OCI-M1 (cell line): ENCODE results near the gene ZNF488.
"Not testable (repeated sequence)": the region's sequence is repeated elsewhere in the genome, so short reads cannot be mapped to it uniquely, and the experiment has no call there.

Experiments used
- DNase-seq: peaks from one replicate; lab custom pipeline; 2025; lab: John Stamatoyannopoulos, UW

Gene ZNF488

DNA sequence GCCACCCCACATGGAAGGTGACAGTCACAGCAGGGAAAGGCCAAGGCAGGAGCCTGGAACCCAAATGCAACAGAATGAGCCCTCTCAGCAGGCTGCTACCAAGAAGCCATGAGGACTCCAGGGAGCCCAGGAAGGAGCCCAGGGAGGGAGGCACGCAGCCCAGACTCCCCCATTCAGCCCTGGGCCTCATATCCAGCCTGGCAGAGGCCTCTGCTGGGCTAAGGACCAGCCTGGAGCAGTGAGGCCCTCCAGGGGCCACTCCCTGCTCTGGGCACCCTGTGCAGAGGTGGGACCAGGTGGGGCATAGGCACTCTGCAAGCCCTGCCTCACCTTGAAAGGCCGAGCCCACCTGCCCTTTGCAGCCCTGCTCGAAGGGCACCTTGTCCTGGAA lies 25.8 kb upstream of the ZNF488 start:
- DNase-seq, result no peak

DNA sequence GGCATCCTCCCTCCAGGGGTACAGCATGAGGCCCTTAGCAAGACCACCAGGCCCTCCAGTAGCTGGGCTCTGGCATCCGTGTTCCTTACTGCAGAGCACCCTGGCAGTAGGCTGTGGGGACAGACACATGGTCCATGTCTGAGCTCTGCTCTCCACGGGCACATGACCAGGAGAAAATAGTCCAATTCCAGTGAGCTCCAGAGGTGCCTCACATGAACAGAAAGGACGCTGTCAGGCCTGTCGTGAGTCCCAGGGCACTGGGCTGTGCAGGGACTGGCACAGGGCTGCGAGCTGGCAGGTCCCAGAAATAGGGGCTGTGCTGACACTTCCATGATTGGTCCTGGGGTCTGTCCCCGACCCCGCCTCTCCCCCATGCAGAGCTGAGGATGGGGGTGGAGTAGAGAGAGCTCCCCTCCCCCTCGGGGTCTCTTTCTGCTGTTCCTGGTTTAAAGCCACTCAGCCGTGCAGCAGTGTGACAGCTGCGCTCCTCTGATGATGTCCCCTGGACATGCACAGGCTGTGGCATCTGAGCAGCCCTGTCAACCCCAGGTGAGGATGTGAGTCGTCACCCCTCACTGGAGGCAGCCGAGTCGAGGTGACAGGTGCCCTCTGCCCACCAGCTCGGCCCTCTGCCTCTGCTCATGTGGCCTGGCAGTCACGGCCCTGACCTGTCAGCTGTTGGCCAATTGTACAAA lies 25.2 kb upstream of the ZNF488 start:
- DNase-seq, result no peak

DNA sequence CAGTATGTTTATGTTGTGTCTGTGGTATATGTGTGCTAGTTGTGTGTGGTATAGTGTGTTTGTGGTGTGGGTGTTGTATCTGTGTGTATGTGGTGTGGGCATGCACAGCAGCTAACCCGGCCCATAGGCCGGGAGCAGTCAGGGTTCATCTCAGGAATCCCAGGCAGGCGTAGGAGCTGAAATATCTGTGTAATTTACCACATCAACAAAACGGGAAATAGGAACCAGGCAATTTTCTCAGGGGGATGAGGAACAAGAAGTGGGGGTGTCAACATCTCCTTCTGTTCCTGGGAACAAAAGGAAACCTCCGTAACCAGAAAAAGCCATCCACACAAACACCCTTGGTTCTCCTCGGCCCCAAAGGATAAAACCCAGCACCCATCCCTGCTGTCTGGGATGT lies 24.5 kb upstream of the ZNF488 start:
- DNase-seq, result no peak

DNA sequence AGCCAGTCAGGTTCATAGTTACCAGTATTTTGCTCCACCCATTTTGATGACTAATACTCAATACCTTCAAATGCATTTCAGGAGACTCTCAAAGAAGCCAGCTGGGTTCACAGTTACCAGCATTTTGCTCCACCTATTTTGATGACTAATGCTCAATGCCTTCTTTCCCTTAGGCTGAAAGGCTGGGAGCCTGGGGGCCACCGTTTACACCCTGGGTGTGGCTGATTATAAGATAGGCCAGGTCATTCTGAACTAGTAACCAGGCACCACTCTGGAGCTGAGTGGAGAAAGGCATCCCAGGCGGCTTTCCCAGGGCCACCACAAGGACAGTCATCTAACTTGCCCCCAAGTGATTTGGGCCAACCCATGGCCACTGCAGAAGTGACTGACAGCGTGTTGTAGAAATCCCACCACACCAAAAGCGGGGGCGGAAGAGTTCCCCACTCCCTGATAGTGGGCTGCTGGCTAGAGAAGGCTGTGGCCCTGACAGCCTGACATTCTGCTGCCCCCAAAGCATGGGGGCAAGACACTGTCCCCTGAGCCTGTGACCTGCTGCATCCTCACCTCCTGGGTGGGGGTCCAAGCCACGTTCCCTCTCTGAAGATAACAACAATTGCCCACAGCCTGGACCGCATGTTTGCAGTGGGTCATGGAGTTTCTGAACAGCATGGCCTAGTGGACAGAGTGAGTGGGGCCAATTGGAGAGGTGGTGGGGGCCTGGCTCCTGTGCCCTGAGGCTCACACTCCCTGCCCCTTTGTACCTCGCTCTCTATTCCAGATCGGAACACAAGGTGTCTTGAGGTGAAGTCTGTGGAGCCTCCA lies 23.0 kb upstream of the ZNF488 start:
- peak; percentile 20 for DNase-seq

DNA sequence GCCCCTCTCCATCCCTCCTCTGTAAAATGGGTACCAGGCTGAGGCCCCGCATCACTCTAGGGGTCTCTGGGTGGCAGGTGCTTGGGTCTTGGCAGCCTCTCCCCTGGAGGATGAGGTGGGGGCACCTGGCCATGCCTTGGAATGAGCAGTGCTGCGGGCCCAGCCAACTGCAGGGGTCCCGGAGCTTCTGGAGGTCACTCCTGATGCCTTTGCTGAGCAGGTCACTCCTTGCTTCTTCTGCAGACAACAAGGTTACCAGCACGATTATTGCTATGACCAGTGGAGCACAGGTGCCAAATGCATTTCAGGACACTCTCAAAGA lies 22.4 kb upstream of the ZNF488 start:
- DNase-seq, result no peak

DNA sequence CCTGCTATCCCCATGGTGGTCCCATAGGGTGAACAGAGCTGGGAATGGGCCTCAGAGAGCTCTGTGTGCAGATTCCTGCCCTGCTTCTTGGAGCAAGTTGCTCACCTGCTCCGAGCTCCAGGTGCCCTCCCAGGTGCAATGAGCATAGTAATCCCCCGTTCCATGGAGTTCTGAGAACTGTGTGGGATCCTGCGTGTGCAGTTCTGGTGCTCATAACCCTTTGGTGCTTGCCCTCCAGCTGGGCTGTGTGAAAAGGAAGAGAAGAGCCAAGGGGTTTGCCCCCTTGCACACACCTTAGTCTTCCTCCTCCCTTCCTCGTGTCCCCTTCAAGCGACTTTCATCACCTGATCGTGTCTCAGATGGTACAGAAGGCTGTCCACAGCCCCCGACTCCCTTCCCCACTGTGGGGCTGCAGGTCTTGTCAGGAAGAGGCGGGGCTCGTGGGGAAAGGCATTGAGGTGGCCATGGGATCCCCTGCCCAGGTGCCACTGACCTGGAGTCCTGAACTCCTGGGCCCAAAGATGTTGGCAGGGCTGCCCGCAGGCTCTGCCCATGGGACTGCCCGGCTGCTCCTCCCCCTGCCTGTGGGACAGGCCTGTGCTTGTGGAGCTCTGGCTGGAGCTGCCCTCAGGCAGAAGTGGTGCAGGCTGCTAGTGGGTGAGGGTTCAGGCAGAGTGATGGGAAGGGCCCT lies 21.9 kb upstream of the ZNF488 start:
- no peak for DNase-seq

DNA sequence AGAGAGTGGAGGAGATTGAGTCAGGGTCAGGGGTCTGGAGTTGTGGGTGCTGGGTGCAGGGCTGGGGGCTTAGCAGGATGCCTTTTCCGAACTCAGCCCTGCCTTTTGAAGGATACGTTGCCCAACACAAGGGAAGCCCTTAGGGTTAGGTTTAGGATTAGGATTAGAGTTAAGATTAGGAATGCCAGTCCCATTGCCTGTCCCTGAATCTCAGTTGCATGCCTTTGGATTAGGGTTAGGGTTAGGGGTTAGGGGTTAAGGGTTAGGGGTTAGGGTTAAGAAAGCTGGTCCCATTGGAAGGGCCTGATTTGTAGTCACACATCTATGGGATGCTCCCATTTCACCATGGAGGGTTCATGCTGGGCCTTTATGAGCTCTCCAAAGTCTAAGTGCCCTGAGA lies 20.8 kb upstream of the ZNF488 start:
- no peak for DNase-seq

DNA sequence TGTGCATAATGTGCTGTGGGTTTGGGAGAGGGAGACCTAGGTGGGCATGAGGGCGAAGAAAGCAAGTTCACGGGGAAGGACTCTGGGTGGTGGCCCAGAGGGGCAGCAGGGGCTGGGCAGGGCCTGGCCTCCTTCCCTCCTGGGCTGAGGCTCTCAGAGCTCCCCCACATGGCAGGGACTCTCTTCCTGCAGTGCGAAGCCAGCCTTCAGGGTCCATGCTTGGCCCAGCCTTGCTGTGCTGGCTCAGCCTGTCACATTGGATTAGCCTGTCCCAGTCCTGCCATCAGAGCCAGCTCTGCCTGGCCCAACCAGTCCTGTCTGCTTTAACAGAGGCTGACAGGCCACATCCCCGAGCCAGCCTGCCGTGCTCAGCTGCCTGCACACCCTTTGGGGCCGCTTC lies 20.4 kb upstream of the ZNF488 start:
- DNase-seq, result no peak

DNA sequence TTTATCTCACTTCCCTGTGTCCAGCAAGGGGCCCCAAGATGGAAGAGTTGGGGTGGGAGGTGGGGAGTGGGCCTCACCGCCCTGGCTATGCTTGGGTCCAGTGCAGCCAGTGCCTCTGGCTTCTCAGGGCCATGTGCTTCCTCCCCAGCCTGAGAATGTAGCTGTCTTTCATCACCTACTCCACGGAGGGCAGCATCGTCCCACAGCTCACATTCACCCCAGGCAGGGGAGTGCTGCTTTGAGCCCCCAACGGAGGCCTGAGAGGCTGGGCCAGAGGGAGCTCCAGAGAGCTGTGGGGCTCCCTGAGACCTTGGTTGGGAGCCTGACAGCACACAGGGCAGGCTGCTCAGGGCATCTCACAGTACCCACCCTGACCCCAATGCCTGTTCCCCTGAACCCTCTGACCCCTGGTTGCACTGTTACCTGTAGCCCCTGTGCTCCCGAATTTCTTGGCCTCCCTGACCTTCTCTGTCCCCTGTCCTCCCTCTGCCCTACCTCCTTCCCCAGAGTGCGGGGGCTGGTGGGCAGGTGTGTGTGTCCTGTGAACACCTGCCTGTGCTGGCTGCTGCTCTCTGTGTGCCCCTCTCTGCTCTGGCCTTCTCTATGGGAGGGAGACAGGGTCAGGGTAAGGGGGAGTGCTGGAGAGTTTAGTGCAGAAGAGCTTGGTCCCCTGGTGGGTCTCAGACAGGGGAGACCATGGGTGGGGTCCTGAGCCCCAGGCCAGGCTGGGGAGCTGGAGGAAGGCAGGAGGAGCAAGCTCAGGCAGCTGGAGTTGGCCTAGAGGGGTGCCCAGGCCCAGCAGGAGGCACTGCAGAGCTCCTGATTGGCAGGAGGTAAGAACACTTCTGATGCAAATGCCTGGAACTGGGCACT lies 19.6 kb upstream of the ZNF488 start:
- DNase-seq, result no peak

DNA sequence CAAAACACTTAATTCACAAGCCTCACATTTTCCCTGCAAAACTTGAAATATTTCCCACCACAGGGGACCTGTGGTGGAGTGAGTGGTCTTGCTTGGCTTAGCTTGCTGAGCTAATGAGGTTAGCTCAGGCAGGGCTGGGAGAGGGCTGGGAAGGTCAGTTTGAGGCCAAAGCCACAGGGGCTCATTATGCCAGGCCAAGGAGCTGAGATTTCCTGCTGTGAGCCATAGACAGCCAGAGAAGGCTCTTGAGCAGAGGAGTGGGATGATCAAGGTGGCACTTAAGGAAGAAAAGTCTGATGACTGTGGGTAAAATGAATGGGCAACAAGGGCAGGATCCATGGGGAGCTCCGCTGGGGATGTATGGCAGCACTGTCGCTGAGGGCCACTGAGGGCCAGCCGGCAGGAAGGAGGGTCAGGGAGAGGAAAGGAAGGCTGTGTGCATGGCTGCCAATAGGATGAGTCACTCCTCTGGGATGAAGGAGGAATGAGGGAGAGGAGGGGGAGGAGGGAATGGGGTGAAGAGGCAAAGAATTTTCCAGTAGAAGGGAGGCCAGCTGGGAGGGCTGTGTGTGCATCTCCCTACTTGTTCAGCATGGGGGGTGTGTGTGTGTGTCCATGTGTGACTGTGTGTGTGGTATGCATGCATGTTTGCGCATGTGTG lies 18.7 kb upstream of the ZNF488 start:
- no peak for DNase-seq

DNA sequence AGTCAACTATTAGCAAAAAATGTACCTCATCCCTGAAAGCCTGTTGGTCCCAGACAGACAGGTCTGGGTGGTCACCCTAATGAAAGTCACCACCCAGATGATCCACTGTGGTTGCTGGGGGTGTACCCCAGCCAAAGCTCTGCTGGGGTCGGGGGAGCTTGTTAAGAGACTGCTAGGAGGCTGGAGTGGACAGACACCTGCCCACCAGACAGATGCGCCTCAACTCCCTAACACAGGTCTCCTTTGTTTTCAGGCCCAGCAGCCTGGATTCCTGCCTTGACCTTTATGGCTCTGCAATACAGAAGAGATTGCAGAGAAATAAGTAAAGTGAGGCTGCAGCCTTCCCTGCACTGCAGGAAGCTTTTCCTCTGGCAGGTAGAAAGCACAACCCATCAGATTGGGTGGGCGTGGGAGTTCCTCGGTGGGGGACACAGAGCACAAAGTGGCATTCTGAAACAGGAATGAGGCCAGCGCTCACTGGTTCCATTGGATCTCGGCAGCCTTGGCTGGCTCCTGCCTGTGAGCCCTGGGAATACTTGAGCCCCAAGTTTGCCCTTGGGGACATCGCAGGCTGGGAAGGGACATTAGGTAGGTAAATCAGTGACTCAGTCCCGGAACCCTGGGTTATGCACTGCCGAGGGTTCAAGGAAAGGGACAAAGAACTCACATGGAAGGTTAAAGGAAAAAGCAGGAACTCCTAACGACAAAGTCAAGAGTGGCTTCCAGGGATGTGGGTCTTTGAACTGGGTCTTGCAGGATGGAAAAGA lies 18.0 kb upstream of the ZNF488 start:
- no peak for DNase-seq

DNA sequence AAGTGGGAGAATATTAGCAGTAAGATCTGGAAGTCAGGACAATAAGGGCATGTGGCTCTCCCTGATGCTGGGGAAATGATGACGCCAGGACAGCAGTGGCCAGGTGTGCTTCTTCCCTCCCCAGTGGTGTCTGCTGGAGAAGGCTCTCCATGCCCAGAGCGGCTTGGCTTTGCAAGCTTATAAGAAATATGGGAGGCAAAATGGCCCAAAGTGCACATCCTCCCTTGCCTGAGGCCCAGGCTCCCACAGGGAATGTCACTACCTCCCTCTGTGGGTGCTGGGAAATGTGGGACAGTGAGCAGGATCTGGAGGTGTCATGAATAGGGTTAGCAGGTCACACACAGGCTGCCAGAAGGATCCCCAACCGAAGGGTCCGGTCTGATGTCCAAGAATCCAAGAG lies 17.1 kb upstream of the ZNF488 start:
- DNase-seq, result no peak

DNA sequence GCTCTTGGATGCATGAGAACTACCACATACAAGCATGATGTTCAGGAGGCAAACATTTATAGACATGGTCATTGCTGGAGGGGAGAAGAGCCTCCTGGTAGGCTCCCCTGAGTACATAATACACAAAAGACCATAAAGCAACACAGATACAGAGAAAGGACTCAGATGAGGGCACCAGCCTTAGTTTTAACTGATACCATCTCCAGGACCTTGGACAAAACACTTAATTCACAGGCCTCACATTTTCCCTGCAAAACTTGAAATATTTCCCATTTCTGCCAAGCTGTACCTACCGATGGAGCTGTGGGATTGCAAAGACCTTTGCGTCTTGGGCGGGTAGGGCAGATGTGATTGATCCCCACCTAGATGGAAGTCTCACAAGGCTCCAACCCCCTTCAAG lies 16.7 kb upstream of the ZNF488 start:
- no peak for DNase-seq

DNA sequence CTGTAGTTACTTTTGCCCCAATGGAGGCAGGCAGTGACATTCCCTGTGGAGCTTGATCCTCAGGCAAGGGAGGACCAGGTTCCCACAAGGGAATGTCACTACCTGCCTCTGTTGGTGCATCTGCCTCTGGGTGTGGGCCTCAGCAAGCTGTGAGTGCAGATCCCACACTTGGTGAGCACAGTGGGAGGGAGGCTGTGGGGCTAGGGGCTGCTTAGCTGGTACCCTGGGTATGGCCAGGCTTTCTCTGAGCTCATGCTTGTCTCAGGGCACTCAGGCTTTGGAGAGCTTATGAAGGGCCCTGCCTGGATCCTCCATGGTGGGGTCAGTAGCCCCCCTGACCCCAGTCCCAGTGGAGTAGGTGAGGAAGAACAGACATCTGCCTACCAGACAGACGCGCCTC lies 16.2 kb upstream of the ZNF488 start:
- DNase-seq, result no peak

DNA sequence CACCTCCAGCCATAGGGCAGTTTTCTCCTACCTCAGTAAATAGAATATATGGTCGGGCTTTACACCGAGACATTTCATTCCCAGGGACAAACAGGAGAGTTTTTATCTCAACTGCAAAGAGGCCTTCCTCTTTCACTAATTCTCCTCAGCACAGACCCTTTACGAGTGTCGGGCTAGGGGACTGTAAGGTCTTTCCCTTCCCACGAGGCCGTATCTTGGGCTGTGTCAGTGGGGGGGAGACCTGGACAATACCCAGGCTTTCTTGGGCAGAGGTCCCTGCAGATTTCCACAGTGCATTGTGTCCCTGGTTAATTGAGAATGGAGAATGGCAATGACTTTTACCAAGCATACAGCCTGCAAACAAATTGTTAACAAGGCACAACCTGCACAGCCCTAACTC lies 13.2 kb upstream of the ZNF488 start:
- DNase-seq, result no peak

DNA sequence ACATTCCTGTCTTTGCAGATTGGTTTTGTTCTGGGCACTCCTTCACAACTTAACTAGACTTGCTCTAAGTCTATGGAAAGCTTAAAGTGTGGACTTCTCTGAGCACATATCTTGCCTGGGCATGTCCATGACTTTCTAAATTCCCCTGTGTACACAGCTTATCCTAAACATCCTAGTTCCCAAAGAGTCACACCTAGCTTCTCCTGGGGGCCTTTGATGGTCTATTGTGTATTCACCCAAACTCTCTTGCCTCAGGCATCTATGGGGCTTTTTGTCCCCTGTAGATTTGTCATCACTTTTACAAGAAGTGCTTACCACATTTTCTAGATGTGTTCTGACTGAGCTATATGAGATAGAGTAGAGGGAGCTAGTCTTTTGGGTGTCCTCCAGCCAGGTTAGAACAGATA lies 12.2 kb upstream of the ZNF488 start:
- no peak for DNase-seq

DNA sequence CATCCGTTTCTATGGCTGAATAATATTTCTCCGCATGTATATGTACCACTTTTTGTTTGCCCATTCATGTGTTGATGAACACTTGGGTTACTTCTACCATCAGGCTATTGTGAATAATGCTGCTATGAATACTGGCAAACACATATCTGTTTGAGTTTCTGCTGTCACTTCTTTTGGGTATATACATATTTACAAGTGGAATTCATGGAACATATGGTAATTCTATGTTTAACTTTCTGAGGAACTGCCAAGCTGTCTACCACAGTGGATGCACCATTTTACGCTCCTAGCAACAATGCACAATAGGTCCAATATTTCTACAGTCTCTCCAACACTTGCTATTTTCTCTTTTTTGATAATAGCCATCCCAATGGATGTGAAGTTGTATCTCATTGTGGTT lies 5.5 kb upstream of the ZNF488 start:
- DNase-seq, result no peak

DNA sequence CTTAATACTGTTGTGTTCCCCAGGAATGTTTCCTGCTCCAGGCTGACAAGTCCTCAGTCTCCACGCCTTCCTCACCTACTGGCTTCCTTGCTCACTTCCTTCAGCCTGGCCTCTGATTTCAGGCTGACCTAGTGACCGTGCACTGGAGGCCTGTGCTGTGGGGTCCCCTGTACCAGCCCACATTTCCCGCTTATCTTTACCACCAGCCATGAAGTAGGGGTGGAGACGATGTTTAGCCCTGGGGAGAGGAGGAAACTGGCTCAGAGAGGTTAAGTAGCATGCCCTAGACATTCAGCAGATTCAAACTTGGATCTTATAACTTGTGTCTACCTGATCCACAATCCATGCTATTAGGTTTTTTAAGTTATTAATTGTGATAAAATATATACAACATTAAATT lies 4.8 kb upstream of the ZNF488 start:
- DNase-seq, result no peak

DNA sequence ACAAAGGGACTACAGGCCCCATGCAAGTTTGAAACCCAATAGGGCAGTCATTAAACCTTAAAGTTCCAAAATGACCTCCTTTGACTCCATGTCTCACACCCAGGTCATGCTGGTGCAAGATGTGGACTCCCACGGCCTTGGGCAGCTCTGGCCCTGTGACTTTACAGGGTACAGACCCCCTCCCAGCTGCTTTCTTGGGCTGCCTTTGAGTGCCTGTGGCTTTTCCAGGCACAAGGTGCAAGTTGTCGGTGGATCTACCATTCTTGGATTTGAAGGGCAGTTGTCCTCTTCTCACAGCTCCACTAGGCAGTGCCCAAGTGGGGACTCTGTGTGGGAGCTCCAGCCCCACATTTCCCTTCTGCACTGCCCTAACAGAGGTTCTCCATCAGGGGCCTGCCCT lies 2.0 kb upstream of the ZNF488 start:
- DNase-seq, result not testable (repeated sequence)

DNA sequence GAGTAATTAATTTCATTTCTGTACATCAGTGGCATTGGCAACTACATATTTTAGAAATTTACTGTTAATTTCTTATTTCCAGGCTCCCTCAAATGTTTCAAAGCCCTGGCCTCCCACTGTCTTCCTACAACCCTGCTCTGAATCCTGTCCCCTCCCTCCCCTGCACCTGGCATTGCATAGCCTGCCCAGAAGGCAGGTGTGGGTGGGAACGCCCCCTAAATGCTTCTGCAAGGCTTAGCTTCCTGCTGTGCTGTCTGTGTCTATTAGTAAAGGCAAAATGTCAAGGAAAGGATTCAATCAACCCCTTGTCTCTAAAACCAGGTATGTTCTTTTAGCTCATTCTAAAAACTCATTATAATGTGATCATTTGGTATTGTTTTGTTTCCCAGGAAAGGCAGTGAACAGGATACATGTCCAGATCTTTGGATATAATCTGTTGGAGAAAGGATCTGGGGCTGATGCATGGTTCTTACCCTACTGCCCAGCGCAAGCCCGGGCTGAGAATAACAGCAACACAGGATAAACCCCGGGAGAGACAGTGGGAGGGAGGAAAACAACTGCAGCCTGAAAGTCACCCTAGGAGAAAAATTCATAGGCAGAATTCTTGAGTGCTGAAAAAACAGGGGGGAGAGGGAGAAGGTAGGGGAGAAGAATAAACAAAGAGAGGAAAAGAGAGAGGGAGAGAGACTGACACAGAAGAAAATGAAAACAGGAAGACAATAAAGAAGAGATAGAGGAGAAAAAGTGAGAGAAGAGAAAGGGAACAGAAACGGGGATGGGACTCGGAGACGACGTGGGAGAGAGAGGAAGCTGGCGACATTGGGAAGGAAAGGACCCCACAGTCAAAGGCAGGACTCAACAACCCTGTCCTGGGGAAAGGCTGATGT lies 589 bp downstream of the ZNF488 start:
- DNase-seq, result no peak
